ENCODE results near the gene ZBTB49. TPM values are rescaled to one million over a fixed set of nuclear protein-coding genes. Genes with fewer than 3 reads are reported as not detected.

The ZBTB49 gene
- total RNA-seq, 1 experiment from 2014 or later = 5.6 TPM

DNA sequence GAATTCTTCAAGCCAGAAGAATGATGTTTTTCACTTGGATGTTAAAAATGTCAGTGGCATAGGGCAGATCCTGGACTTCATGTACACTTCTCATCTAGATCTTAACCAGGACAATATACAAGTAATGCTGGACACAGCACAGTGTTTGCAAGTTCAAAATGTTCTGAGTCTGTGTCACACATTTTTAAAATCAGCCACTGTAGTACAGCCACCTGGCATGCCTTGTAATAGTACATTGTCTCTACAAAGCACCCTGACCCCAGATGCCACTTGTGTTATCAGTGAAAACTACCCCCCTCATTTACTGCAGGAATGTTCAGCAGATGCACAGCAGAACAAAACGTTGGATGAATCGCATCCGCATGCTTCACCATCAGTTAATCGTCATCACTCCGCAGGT, 11.9 kb downstream of the ZBTB49 start:
- ATAC-seq = no peak
- H3K27ac Mint-ChIP-seq = no peak overlapping the region
- no peaks in the 10 kb centered on the region for H3K4me1 Mint-ChIP-seq
- H3K9me3 Mint-ChIP-seq = no peaks in the 10 kb centered on the region
- no peak for DNase-seq (ENCODE audit: low spot score)
- H3K27me3 Mint-ChIP-seq (ENCODE audit: low read depth) = no peaks in the 10 kb centered on the region
- ChIA-PET CTCF (no interaction called here), POLR2A (no interaction called here)
- TF ChIP-seq FOXP1 (CRISPR knock-in tag; IDR thresholded peaks at IDR 0.05; ENCODE audit: borderline replicate concordance) (no peak), ESRRA (CRISPR knock-in tag; IDR thresholded peaks at IDR 0.05; ENCODE audit: borderline replicate concordance) (no peak), MAX (CRISPR knock-in tag; IDR thresholded peaks at IDR 0.05) (no peak), CBFB (CRISPR knock-in tag; IDR thresholded peaks at IDR 0.05; ENCODE audit: low read depth) (no peak), IRF1 (CRISPR knock-in tag; IDR thresholded peaks at IDR 0.05) (no peak), AFF4 (CRISPR knock-in tag; IDR thresholded peaks at IDR 0.05; ENCODE audit: borderline replicate concordance) (no peak), FOXP4 (CRISPR knock-in tag; IDR thresholded peaks at IDR 0.05) (no peak), KAT7 (CRISPR knock-in tag; IDR thresholded peaks at IDR 0.05; ENCODE audit: borderline replicate concordance) (no peak), NFYB (CRISPR knock-in tag; conservative IDR thresholded peaks at IDR 0.05; ENCODE audit: low read depth) (no peak), MXD4 (CRISPR knock-in tag; IDR thresholded peaks at IDR 0.05; ENCODE audit: borderline replicate concordance) (no peak), ZNF532 (CRISPR knock-in tag; IDR thresholded peaks at IDR 0.05; ENCODE audit: borderline replicate concordance) (no peak), FOXJ3 (CRISPR knock-in tag; IDR thresholded peaks at IDR 0.05; ENCODE audit: borderline replicate concordance) (no peak), ZNF263 (CRISPR knock-in tag; IDR thresholded peaks at IDR 0.05; ENCODE audit: low read depth) (no peak), RORB (CRISPR knock-in tag; IDR thresholded peaks at IDR 0.05) (no peak), HMGA2 (CRISPR knock-in tag; IDR thresholded peaks at IDR 0.05) (no peak), ZMAT4 (CRISPR knock-in tag; IDR thresholded peaks at IDR 0.05) (no peak)
- TF ChIP-seq, protein P1, sequence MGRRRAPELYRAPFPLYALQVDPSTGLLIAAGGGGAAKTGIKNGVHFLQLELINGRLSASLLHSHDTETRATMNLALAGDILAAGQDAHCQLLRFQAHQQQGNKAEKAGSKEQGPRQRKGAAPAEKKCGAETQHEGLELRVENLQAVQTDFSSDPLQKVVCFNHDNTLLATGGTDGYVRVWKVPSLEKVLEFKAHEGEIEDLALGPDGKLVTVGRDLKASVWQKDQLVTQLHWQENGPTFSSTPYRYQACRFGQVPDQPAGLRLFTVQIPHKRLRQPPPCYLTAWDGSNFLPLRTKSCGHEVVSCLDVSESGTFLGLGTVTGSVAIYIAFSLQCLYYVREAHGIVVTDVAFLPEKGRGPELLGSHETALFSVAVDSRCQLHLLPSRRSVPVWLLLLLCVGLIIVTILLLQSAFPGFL (CRISPR knock-in tag; IDR thresholded peaks at IDR 0.05; ENCODE audit: borderline replicate concordance) = no peak
- TF ChIP-seq, protein P2, sequence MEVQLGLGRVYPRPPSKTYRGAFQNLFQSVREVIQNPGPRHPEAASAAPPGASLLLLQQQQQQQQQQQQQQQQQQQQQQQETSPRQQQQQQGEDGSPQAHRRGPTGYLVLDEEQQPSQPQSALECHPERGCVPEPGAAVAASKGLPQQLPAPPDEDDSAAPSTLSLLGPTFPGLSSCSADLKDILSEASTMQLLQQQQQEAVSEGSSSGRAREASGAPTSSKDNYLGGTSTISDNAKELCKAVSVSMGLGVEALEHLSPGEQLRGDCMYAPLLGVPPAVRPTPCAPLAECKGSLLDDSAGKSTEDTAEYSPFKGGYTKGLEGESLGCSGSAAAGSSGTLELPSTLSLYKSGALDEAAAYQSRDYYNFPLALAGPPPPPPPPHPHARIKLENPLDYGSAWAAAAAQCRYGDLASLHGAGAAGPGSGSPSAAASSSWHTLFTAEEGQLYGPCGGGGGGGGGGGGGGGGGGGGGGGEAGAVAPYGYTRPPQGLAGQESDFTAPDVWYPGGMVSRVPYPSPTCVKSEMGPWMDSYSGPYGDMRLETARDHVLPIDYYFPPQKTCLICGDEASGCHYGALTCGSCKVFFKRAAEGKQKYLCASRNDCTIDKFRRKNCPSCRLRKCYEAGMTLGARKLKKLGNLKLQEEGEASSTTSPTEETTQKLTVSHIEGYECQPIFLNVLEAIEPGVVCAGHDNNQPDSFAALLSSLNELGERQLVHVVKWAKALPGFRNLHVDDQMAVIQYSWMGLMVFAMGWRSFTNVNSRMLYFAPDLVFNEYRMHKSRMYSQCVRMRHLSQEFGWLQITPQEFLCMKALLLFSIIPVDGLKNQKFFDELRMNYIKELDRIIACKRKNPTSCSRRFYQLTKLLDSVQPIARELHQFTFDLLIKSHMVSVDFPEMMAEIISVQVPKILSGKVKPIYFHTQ (CRISPR knock-in tag; IDR thresholded peaks at IDR 0.05) = no peak
- H3K4me3 Mint-ChIP-seq = no peak overlapping the region
- H3K36me3 Mint-ChIP-seq = peaks cover 12% of the 10 kb centered on the region
